ENCODE results near the gene RLF.

Gene RLF

GRCh38 chr1:40161125-40161887, at the start of gene RLF:
TSS of gene RLF (plus strand) at chr1:40161387. CDS start at chr1:40161400, 13 bp downstream.
- peak; percentile 89 to 95 (median 93) for DNase-seq (ENCODE audit: low read depth in 3 of 3)

- DNase-seq (ENCODE audit: low read depth in 3 of 3), result no peak
These were observed 46.8 kb upstream of the RLF start for GRCh38 chr1:40114400-40114799.

- DNase-seq (ENCODE audit: low read depth in 3 of 3), result no peak
These were observed 41.1 kb upstream of the RLF start for GRCh38 chr1:40120128-40120527.

- no peak for DNase-seq (ENCODE audit: low read depth in 3 of 3)
These were observed 38.3 kb upstream of the RLF start for GRCh38 chr1:40122855-40123254.

GRCh38 chr1:40130892-40131291, 30.3 kb upstream of the RLF start:
- DNase-seq (ENCODE audit: low read depth in 3 of 3), result no peak

GRCh38 chr1:40132383-40133311, 28.5 kb upstream of the RLF start:
- no peak for DNase-seq (ENCODE audit: low read depth in 3 of 3)

- DNase-seq (ENCODE audit: low read depth in 3 of 3), result no peak
These were observed 27.9 kb upstream of the RLF start for GRCh38 chr1:40133312-40133665.

GRCh38 chr1:40133839-40134238, 27.3 kb upstream of the RLF start:
- DNase-seq (ENCODE audit: low read depth in 3 of 3), result no peak

- DNase-seq (ENCODE audit: low read depth in 3 of 3), result no peak
These were observed 20.8 kb upstream of the RLF start for GRCh38 chr1:40140211-40140973.

GRCh38 chr1:40141878-40142535, 19.2 kb upstream of the RLF start:
- DNase-seq (ENCODE audit: low read depth in 3 of 3), result no peak

- DNase-seq (ENCODE audit: low read depth in 3 of 3), result peak; percentile 8 to 31 (median 8)
These were observed 17.2 kb upstream of the RLF start for GRCh38 chr1:40143891-40144575.

- DNase-seq (ENCODE audit: low read depth in 3 of 3), result no peak
These were observed 9.6 kb upstream of the RLF start for GRCh38 chr1:40151457-40152079.

GRCh38 chr1:40153073-40153770, 8.0 kb upstream of the RLF start:
- DNase-seq (ENCODE audit: low read depth in 3 of 3), result no peak

GRCh38 chr1:40155135-40155534, 6.1 kb upstream of the RLF start:
- DNase-seq (ENCODE audit: low read depth in 3 of 3), result no peak

- no peak for DNase-seq (ENCODE audit: low read depth in 3 of 3)
These were observed 5.3 kb upstream of the RLF start for GRCh38 chr1:40155910-40156309.

GRCh38 chr1:40160806-40161124, 422 bp upstream of the RLF start:
- no peak for DNase-seq (ENCODE audit: low read depth in 3 of 3)

GRCh38 chr1:40161888-40162397, 756 bp downstream of the RLF start:
- peak in 1 of 3 experiments; percentile 6 for DNase-seq (ENCODE audit: low read depth in 3 of 3)

- no peak for DNase-seq (ENCODE audit: low read depth in 3 of 3)
These were observed 1.7 kb downstream of the RLF start for GRCh38 chr1:40162753-40163441.

GRCh38 chr1:40167317-40167716, 6.1 kb downstream of the RLF start:
- DNase-seq (ENCODE audit: low read depth in 3 of 3), result no peak

Measured in stimulated activated CD4-positive, alpha-beta T cell treated with anti-CD3 and anti-CD28 coated beads, TNF-alpha, amount 100 ng/mL, for 4 hours (primary cell).